ENCODE measurements around the gene PNPLA2.

PNPLA2 gene

GRCh38 chr11:813072-813455, 5.7 kb upstream of the PNPLA2 start:
- in situ Hi-C loops (cut with HindIII; ENCODE audit: low sequenced_read_pairs), result no loop called here

- in situ Hi-C loops (cut with HindIII; ENCODE audit: low sequenced_read_pairs), result no loop called here
Measured at GRCh38 chr11:813456-814096, 5.1 kb upstream of the PNPLA2 start.

- in situ Hi-C loops (cut with HindIII; ENCODE audit: low sequenced_read_pairs), result no loop called here
Measured at GRCh38 chr11:815675-816432, 2.9 kb upstream of the PNPLA2 start.

GRCh38 chr11:816433-816779, 2.3 kb upstream of the PNPLA2 start:
- in situ Hi-C loops (cut with HindIII; ENCODE audit: low sequenced_read_pairs), result no loop called here

GRCh38 chr11:819129-819931, 616 bp downstream of the PNPLA2 start:
- in situ Hi-C loops (cut with HindIII; ENCODE audit: low sequenced_read_pairs), result no loop called here

- in situ Hi-C loops (cut with HindIII; ENCODE audit: low sequenced_read_pairs), result no loop called here
Measured at GRCh38 chr11:819943-820649, 1.4 kb downstream of the PNPLA2 start.

GRCh38 chr11:820655-821511, 2.2 kb downstream of the PNPLA2 start:
- in situ Hi-C loops (cut with HindIII; ENCODE audit: low sequenced_read_pairs), result no loop called here

- in situ Hi-C loops (cut with HindIII; ENCODE audit: low sequenced_read_pairs), result no loop called here
Measured at GRCh38 chr11:821512-822371, 3.0 kb downstream of the PNPLA2 start.

- in situ Hi-C loops (cut with HindIII; ENCODE audit: low sequenced_read_pairs), result no loop called here
Measured at GRCh38 chr11:823441-824291, 5.0 kb downstream of the PNPLA2 start.

- in situ Hi-C loops (cut with HindIII; ENCODE audit: low sequenced_read_pairs), result no loop called here
Measured at GRCh38 chr11:824292-824880, 5.7 kb downstream of the PNPLA2 start.

- in situ Hi-C loops (cut with HindIII; ENCODE audit: low sequenced_read_pairs), result no loop called here
Measured at GRCh38 chr11:824942-825341, 6.2 kb downstream of the PNPLA2 start.

GRCh38 chr11:825366-826226, 6.9 kb downstream of the PNPLA2 start:
- in situ Hi-C loops (cut with HindIII; ENCODE audit: low sequenced_read_pairs), result no loop called here

- in situ Hi-C loops (cut with HindIII; ENCODE audit: low sequenced_read_pairs), result no loop called here
Measured at GRCh38 chr11:826227-826621, 7.5 kb downstream of the PNPLA2 start.

- in situ Hi-C loops (cut with HindIII; ENCODE audit: low sequenced_read_pairs), result no loop called here
Measured at GRCh38 chr11:826836-827145, 8.1 kb downstream of the PNPLA2 start.

- in situ Hi-C loops (cut with HindIII; ENCODE audit: low sequenced_read_pairs), result no loop called here
Measured at GRCh38 chr11:827146-827896, 8.6 kb downstream of the PNPLA2 start.

GRCh38 chr11:827897-828192, 9.1 kb downstream of the PNPLA2 start, which contains the start of gene CRACR2B:
CRACR2B (plus strand) TSS chr11:827919; CDS start chr11:828608, 689 bp downstream.
- in situ Hi-C loops (cut with HindIII; ENCODE audit: low sequenced_read_pairs), result no loop called here
